RWPE1 (cell line): ENCODE measurements around the gene TANC1.
A peak's percentile ranks its signal among the peaks of the same experiment; 100 is the strongest.

Experiments used
- CTCF ChIA-PET: fragments of 350-600 bp; sonication (Branson Sonifier 250); formaldehyde crosslinking; extraction: SDS; loops from one replicate; lab custom pipeline; 2021; lab: Yijun Ruan, JAX
- POLR2A ChIA-PET: fragments of 400-600 bp; formaldehyde crosslinking; extraction: SDS; loops from one replicate; lab custom pipeline; 2020; ENCODE audit warnings: antibody characterized with exemption; ENCODE audit not compliant: low non-redundant PET; lab: Yijun Ruan, JAX
- DNase-seq: peaks from one replicate; pipeline ENCODE4 v3.0.0; 2012; ENCODE audit warnings: low spot score
- H3K27ac ChIP-seq: fragments of 450-650 bp; 2 replicates; pipeline ENCODE4 v1.5.1; 2017
- CTCF ChIP-seq: fragments of 450-650 bp; conservative IDR thresholded peaks from 2 replicates; pipeline ENCODE4 v1.5.1; 2017; ENCODE audit warnings: low read depth, mild to moderate bottlenecking

TANC1 gene

DNA sequence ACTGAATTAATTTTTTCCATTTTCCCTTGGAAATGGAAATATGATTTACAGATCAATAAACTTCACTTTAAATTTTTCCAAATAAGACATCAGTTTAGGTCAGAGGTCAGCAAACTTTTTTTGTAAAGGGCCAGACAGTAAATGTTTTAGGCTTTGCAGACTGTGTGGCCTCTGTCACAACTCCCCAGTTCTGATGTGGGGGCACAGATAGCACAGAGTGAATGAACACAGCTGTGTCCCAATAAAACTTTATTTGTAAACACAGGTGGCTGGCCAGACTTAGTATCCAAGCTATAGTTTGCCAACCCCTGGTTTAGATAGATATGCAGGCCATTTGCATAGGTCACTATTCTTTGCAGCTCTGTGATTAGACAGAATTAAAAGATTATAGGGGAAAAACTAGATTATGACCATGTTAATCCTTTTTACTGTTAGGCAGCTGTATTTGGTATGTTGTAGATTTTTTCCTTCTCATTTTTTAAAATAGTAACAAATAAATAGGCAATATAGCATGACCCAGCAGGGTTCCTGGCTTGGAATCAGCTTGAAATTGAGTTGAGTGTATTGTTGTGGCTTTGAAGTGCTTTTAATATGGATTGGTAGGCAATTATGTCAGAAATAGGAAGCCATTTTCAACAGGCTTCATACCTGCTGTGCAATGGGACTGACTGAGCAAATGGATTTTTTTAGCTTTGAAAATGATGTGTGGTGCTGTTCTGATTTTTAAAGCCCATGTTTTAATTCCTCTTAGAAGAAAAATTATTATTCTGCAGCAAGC lies 258.4 kb downstream of the TANC1 start:
- CTCF ChIA-PET, result interaction anchor here (1.0 to 1.1 kb wide), 2 partner anchors 21 to 741 kb away, joined by 3 read pairs; no protein-coding TSS in a partner anchor
- POLR2A ChIA-PET, result no interaction called here
- no peak for DNase-seq
- no peak overlapping the region for H3K27ac ChIP-seq
- no peak for TF ChIP-seq CTCF

DNA sequence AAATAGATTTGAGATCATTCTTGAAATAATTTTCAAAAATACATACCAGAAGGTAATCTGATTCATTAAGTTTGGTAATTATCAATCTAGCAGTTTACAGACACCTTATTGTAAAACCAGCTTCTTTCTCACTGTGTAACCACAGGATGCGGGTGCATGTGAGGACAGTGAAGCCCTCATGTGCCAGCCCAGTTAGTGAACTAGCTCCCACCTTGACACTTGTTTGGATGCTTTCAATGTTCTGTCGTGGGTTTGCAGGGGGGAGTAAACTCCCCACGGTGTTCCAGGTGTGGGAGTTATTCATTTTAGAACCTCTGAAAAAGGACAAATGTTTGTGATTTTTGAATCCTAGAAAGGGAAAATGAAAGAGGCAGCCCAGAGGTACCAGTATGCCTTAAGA lies 259.0 kb downstream of the TANC1 start:
- CTCF ChIA-PET, result no interaction called here
- POLR2A ChIA-PET, result no interaction called here

GRCh38 chr2:159228081-159228581 lies 259.7 kb downstream of the TANC1 start:
- CTCF ChIA-PET, result no interaction called here
- POLR2A ChIA-PET, result no interaction called here

More for the DNA sequence above, 259.0 kb downstream of the TANC1 start:
- no peak overlapping the region for H3K27ac ChIP-seq
- no peak for TF ChIP-seq CTCF
- DNase-seq, result no peak

DNA sequence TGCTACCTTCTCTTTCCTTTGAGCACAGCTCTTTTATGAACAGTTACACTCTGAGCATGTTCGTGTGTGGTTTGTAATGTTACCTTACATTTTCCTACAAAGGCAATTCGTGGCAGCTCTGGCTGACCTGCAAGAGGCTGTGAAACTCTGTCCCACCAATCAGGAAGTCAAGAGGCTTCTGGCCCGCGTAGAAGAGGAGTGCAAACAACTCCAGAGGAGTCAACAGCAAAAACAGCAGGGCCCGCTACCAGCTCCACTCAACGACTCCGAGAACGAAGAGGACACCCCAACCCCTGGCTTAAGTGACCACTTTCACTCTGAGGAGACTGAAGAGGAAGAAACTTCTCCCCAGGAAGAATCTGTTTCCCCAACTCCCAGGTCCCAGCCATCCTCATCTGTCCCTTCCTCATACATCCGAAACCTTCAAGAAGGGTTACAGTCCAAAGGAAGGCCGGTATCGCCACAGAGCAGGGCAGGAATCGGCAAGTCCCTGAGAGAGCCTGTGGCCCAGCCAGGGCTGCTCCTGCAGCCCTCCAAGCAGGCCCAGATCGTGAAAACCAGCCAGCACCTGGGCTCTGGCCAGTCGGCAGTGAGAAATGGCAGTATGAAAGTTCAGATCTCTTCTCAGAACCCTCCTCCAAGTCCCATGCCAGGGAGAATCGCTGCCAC lies 261.2 kb downstream of the TANC1 start:
- TF ChIP-seq CTCF, result no peak
- no peak for DNase-seq
- CTCF ChIA-PET, result no interaction called here
- H3K27ac ChIP-seq, result 0 out of 2 replicates have a peak overlapping the region, but pooled peaks have one; percentile 6
- POLR2A ChIA-PET, result no interaction called here

More at GRCh38 chr2:159228081-159228581, 259.7 kb downstream of the TANC1 start:
- no peak overlapping the region for H3K27ac ChIP-seq
- DNase-seq, result no peak
- no peak for TF ChIP-seq CTCF

GRCh38 chr2:159230145-159230877 lies 261.9 kb downstream of the TANC1 start:
- ChIA-PET POLR2A (no interaction called here), CTCF (no interaction called here)
- TF ChIP-seq CTCF, result no peak
- no peak for DNase-seq
- H3K27ac ChIP-seq, result 0 out of 2 replicates have a peak overlapping the region, but pooled peaks have one; percentile 6

DNA sequence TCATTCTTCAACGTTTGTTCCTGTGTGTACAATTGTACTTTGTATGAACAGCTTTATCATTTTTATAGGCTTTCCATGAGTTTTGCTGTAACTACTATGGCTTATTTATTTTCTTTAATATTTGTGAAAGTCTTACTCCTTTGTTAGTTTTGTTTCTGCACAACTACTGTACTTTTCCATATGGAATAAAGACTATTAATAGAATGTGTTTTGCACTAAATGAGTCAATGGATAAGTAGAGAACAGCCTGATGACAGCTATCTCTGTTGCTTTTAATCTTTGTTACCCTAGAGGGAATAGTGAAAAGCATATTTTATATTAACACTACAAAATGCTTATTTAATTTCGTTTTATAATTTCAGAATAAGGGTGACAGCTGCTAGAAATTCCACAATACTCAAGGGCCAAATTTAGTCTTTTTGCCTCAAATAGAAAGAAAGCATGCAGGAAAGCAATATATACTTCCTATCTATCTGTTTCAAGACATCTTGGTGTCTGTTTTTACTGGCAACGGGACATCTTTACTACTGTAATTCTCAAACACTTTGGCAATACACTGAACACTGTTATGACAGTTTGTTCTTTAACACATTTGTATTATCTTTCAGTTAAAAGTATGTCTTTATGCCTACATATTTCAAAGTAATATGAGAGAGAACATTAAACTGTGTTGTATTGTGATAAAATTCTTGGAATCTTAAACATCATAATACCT lies 264.2 kb downstream of the TANC1 start:
- ChIA-PET POLR2A (no interaction called here), CTCF (interaction anchor here (0.6 kb wide), 1 partner anchor 157 kb away, joined by 3 read pairs; no protein-coding TSS in a partner anchor)

More for the DNA sequence above, 264.2 kb downstream of the TANC1 start:
- TF ChIP-seq CTCF, result no peak
- no peak overlapping the region for H3K27ac ChIP-seq
- no peak for DNase-seq
